Measurements from ENCODE around the gene TULP4.

The TULP4 gene

DNA sequence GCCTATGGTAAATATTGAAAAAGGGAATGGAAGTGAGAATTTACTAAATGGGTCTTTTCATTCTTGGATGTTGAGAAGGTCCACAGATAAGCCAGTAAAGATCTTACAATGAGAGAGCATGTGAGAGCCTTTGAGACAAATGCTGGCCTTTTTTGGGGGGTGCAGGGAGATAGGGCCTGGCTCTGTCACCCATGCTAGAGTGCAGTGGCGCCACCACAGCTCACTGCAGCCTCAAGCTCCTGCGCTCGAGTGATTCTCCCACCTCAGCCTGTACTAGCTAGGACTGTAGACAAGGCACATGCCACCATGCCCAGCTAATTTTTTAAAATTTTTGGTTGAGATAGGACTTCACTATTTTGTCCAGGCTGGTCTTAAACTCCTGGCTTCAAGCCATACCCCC, 184.4 kb downstream of the TULP4 start:
- H3K4me1 ChIP-seq (ENCODE audit: control insufficient read depth, low read depth, low read length): no peaks in the 10 kb centered on the region
- no peak overlapping the region for H2BK120ac ChIP-seq (ENCODE audit: low read depth, low read length)
- H3K79me1 ChIP-seq (ENCODE audit: low read length): no peaks in the 10 kb centered on the region
- H3K27ac ChIP-seq (ENCODE audit: low read depth, low read length): no peak overlapping the region
- H3K56ac ChIP-seq (ENCODE audit: low read length): no peak overlapping the region
- WGBS (ENCODE audit: extremely low coverage, insufficient coverage, low lambda C conversion rate): no CpG with 5 or more reads among the region's 3 CpGs
- H3K36me3 ChIP-seq (ENCODE audit: control insufficient read depth, insufficient read depth, low read length): peaks cover 3% of the 10 kb centered on the region
- H2BK5ac ChIP-seq (ENCODE audit: low read length): no peak overlapping the region
- no peak overlapping the region for H4K8ac ChIP-seq (ENCODE audit: low read depth, low read length)
- H3K23ac ChIP-seq (ENCODE audit: low read length): no peak overlapping the region
- no peaks in the 10 kb centered on the region for H3K79me2 ChIP-seq (ENCODE audit: control insufficient read depth, insufficient read depth, low read length)
- H3K4me3 ChIP-seq (ENCODE audit: low read length): no peak overlapping the region
- H2AK5ac ChIP-seq (ENCODE audit: low read length): no peak overlapping the region
- no peak overlapping the region for H3K9ac ChIP-seq (ENCODE audit: low read length)
- H3K27me3 ChIP-seq (ENCODE audit: insufficient read depth, low read length, poor library complexity): no peaks in the 10 kb centered on the region
- no peak overlapping the region for H3K4me2 ChIP-seq (ENCODE audit: low read length)
- H3K18ac ChIP-seq (ENCODE audit: low read length): no peak overlapping the region
- no peak overlapping the region for H4K5ac ChIP-seq (ENCODE audit: low read length)
- no peak overlapping the region for H3K4ac ChIP-seq (ENCODE audit: low read depth, low read length)
- no peak overlapping the region for H2BK15ac ChIP-seq (replicated peaks; ENCODE audit: low read depth)
- peak; percentile 18 for DNase-seq

DNA sequence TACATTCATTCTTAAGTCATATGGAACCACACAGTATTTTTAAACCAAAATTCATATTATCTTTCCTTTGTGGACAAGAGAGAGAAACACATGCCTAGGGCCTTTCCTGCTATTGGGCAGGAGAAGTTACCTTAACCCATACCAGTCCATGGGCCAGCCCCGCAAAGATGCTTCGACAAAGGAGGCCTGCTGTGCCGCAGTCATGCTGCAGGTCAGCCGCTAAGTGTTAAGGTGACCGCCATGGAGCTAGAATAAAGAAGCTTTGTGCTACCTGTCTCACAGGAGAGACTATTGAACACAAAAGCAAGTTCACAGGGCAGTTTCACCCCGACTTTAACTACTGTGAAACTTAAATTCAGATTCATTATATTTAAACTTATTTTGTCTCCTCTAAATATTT, 185.4 kb downstream of the TULP4 start:
- Histone ChIP-seq H4K5ac (ENCODE audit: low read length) (no peak overlapping the region), H2BK120ac (ENCODE audit: low read depth, low read length) (no peak overlapping the region), H3K4me2 (ENCODE audit: low read length) (no peak overlapping the region), H3K4me1 (ENCODE audit: control insufficient read depth, low read depth, low read length) (no peaks in the 10 kb centered on the region), H3K27me3 (ENCODE audit: insufficient read depth, low read length, poor library complexity) (no peaks in the 10 kb centered on the region), H3K79me2 (ENCODE audit: control insufficient read depth, insufficient read depth, low read length) (no peaks in the 10 kb centered on the region), H3K79me1 (ENCODE audit: low read length) (no peaks in the 10 kb centered on the region), H3K23ac (ENCODE audit: low read length) (no peak overlapping the region), H2BK15ac (replicated peaks; ENCODE audit: low read depth) (no peak overlapping the region), H4K8ac (ENCODE audit: low read depth, low read length) (no peak overlapping the region), H3K27ac (ENCODE audit: low read depth, low read length) (no peak overlapping the region), H2AK5ac (ENCODE audit: low read length) (no peak overlapping the region), H3K56ac (ENCODE audit: low read length) (no peak overlapping the region), H3K4ac (ENCODE audit: low read depth, low read length) (no peak overlapping the region), H3K4me3 (ENCODE audit: low read length) (no peak overlapping the region), H2BK5ac (ENCODE audit: low read length) (no peak overlapping the region), H3K9ac (ENCODE audit: low read length) (no peak overlapping the region), H3K36me3 (ENCODE audit: control insufficient read depth, insufficient read depth, low read length) (peaks cover 4% of the 10 kb centered on the region), H3K18ac (ENCODE audit: low read length) (no peak overlapping the region)
- WGBS (ENCODE audit: extremely low coverage, insufficient coverage, low lambda C conversion rate): no CpG with 5 or more reads among the region's 6 CpGs
- DNase-seq: no peak

DNA sequence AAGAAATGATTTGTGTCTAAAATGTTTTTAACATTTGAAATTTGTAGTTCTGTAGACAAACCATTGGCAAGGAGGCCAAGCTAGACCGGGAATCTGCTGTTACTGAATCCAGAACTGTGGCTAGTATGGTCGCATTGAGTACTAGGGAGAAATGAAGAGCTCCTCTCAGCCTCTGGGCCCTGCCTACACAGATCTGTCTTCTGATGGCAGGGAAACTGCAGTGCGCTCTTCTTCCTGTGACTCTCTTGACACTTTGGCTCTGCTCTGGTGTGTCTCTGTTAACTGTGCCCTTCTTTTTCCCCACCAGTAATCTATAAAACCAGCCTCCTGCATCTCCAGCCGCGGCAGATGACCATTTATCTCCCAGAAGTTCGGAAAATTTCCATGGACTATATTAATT, 186.1 kb downstream of the TULP4 start:
- H3K27ac ChIP-seq (ENCODE audit: low read depth, low read length): no peak overlapping the region
- H4K8ac ChIP-seq (ENCODE audit: low read depth, low read length): no peak overlapping the region
- H3K9ac ChIP-seq (ENCODE audit: low read length): no peak overlapping the region
- no peak overlapping the region for H3K56ac ChIP-seq (ENCODE audit: low read length)
- no peaks in the 10 kb centered on the region for H3K4me1 ChIP-seq (ENCODE audit: control insufficient read depth, low read depth, low read length)
- H3K79me1 ChIP-seq (ENCODE audit: low read length): no peaks in the 10 kb centered on the region
- no peak overlapping the region for H3K4me3 ChIP-seq (ENCODE audit: low read length)
- no peak for DNase-seq
- no peak overlapping the region for H3K4me2 ChIP-seq (ENCODE audit: low read length)
- H2AK5ac ChIP-seq (ENCODE audit: low read length): no peak overlapping the region
- H3K36me3 ChIP-seq (ENCODE audit: control insufficient read depth, insufficient read depth, low read length): peaks cover 4% of the 10 kb centered on the region
- H4K5ac ChIP-seq (ENCODE audit: low read length): no peak overlapping the region
- no peak overlapping the region for H3K23ac ChIP-seq (ENCODE audit: low read length)
- H2BK5ac ChIP-seq (ENCODE audit: low read length): no peak overlapping the region
- H3K79me2 ChIP-seq (ENCODE audit: control insufficient read depth, insufficient read depth, low read length): no peaks in the 10 kb centered on the region
- WGBS (ENCODE audit: extremely low coverage, insufficient coverage, low lambda C conversion rate): no CpG with 5 or more reads among the region's 6 CpGs
- no peak overlapping the region for H2BK15ac ChIP-seq (replicated peaks; ENCODE audit: low read depth)
- no peaks in the 10 kb centered on the region for H3K27me3 ChIP-seq (ENCODE audit: insufficient read depth, low read length, poor library complexity)
- H3K18ac ChIP-seq (ENCODE audit: low read length): no peak overlapping the region
- H2BK120ac ChIP-seq (ENCODE audit: low read depth, low read length): no peak overlapping the region
- no peak overlapping the region for H3K4ac ChIP-seq (ENCODE audit: low read depth, low read length)

DNA sequence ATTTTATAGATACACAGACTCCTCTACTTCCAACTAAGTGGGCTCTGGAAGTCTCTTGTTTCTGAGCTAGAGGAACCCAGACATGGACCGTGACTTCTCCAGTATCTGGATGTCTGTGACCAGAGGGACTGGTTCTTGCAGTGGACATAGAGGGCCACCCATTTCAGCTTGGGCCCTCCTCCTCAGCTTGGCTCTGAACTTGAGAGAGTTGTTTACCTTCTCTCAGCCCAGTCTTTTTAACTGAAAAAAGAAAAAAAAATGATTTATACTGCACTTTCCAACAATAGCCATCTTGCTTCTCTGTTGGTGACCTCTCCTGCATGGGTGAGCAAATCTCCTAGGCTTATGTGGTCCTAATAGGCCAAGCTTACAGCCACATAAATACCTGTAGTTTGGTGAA, 187.3 kb downstream of the TULP4 start:
- H4K8ac ChIP-seq (ENCODE audit: low read depth, low read length): no peak overlapping the region
- no peak overlapping the region for H3K4ac ChIP-seq (ENCODE audit: low read depth, low read length)
- no peak overlapping the region for H3K9ac ChIP-seq (ENCODE audit: low read length)
- peaks cover 4% of the 10 kb centered on the region for H3K36me3 ChIP-seq (ENCODE audit: control insufficient read depth, insufficient read depth, low read length)
- DNase-seq: no peak
- H2BK120ac ChIP-seq (ENCODE audit: low read depth, low read length): no peak overlapping the region
- H3K23ac ChIP-seq (ENCODE audit: low read length): no peak overlapping the region
- H3K4me3 ChIP-seq (ENCODE audit: low read length): no peak overlapping the region
- no peaks in the 10 kb centered on the region for H3K27me3 ChIP-seq (ENCODE audit: insufficient read depth, low read length, poor library complexity)
- no CpG with 5 or more reads among the region's 1 CpG for WGBS (ENCODE audit: extremely low coverage, insufficient coverage, low lambda C conversion rate)
- H3K79me2 ChIP-seq (ENCODE audit: control insufficient read depth, insufficient read depth, low read length): no peaks in the 10 kb centered on the region
- no peaks in the 10 kb centered on the region for H3K79me1 ChIP-seq (ENCODE audit: low read length)
- no peak overlapping the region for H3K27ac ChIP-seq (ENCODE audit: low read depth, low read length)
- no peak overlapping the region for H3K56ac ChIP-seq (ENCODE audit: low read length)
- no peak overlapping the region for H4K5ac ChIP-seq (ENCODE audit: low read length)
- H2AK5ac ChIP-seq (ENCODE audit: low read length): no peak overlapping the region
- no peak overlapping the region for H3K18ac ChIP-seq (ENCODE audit: low read length)
- H3K4me2 ChIP-seq (ENCODE audit: low read length): no peak overlapping the region
- H2BK5ac ChIP-seq (ENCODE audit: low read length): no peak overlapping the region
- H2BK15ac ChIP-seq (replicated peaks; ENCODE audit: low read depth): no peak overlapping the region
- H3K4me1 ChIP-seq (ENCODE audit: control insufficient read depth, low read depth, low read length): no peaks in the 10 kb centered on the region

DNA sequence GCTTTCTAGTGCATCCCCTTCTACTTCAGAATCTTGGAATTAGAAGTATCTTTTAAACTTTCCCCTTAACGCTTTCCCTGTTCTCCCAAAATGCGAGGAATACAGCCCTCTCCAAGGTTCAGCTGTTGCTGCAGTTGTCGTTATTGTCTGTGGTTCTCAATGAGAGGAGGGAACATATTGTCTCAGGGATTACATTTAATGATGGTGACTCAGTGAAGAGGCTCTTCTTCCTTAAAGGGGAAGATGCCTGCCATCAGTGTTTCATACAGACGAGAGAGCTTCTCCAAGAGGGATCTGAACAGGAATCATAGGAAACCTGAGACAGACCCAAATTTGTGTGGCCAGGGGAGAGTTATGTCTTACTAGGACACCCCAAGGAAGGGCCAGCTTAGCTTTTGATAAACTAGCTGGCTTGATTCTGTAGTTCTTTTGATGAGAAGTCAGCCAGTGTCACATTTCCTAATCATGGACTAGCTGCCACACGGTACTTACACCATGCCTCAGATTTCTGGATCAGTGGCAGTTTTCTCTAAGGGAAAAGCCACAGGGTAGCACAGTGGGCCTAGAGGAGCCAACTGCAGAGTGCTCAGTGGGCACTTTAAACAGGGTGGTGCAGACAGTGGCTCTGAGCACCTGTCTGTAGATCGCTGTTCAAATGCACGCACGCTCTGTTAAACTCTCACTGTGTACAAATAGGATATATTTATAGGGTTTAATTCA, 187.9 kb downstream of the TULP4 start:
- Histone ChIP-seq H3K18ac (ENCODE audit: low read length) (no peak overlapping the region), H3K79me1 (ENCODE audit: low read length) (no peaks in the 10 kb centered on the region), H3K23ac (ENCODE audit: low read length) (no peak overlapping the region), H3K4ac (ENCODE audit: low read depth, low read length) (no peak overlapping the region), H3K56ac (ENCODE audit: low read length) (no peak overlapping the region), H3K4me2 (ENCODE audit: low read length) (no peak overlapping the region), H3K9ac (ENCODE audit: low read length) (no peak overlapping the region), H2BK15ac (replicated peaks; ENCODE audit: low read depth) (no peak overlapping the region), H3K36me3 (ENCODE audit: control insufficient read depth, insufficient read depth, low read length) (peaks cover 4% of the 10 kb centered on the region), H3K27ac (ENCODE audit: low read depth, low read length) (no peak overlapping the region), H3K79me2 (ENCODE audit: control insufficient read depth, insufficient read depth, low read length) (no peaks in the 10 kb centered on the region), H3K27me3 (ENCODE audit: insufficient read depth, low read length, poor library complexity) (no peaks in the 10 kb centered on the region), H4K8ac (ENCODE audit: low read depth, low read length) (no peak overlapping the region), H4K5ac (ENCODE audit: low read length) (no peak overlapping the region), H3K4me3 (ENCODE audit: low read length) (no peak overlapping the region), H2AK5ac (ENCODE audit: low read length) (no peak overlapping the region), H3K4me1 (ENCODE audit: control insufficient read depth, low read depth, low read length) (no peaks in the 10 kb centered on the region), H2BK5ac (ENCODE audit: low read length) (no peak overlapping the region), H2BK120ac (ENCODE audit: low read depth, low read length) (no peak overlapping the region)
- no CpG with 5 or more reads among the region's 8 CpGs for WGBS (ENCODE audit: extremely low coverage, insufficient coverage, low lambda C conversion rate)
- peak; percentile 30 for DNase-seq
